HL-60/S4 treated with retinoic acid at 250 ng/mL for 4 days and 3 days (cell line): ENCODE results near the gene ZNF3.

Experiments
- in situ Hi-C: fragments of 300-500 bp; cut with MboI; formaldehyde crosslinking; loops from 2 replicates; pipeline ENCODE4 v1.7.0; 2022; ENCODE audit warnings: low sequenced_read_pairs

Gene ZNF3

GRCh38 chr7:100109521-100110163, 28.1 kb upstream of the ZNF3 start:
- in situ Hi-C loops: no loop called here

- in situ Hi-C loops: no loop called here
Observed at GRCh38 chr7:100107890-100108289, 26.4 kb upstream of the ZNF3 start.

GRCh38 chr7:100107125-100107737, 25.7 kb upstream of the ZNF3 start:
- in situ Hi-C loops: no loop called here

GRCh38 chr7:100106633-100107032, 25.1 kb upstream of the ZNF3 start:
- in situ Hi-C loops: no loop called here

- in situ Hi-C loops: no loop called here
Observed at GRCh38 chr7:100105534-100105933, 24.0 kb upstream of the ZNF3 start.

- in situ Hi-C loops: no loop called here
Observed at GRCh38 chr7:100102950-100103840, 21.7 kb upstream of the ZNF3 start.

GRCh38 chr7:100101016-100101862, 19.7 kb upstream of the ZNF3 start, which contains the start of the genes AP4M1 and MCM7:
Gene AP4M1, plus strand, starts transcription at chr7:100101643. Its CDS starts 72 bp downstream, at chr7:100101715.
Gene MCM7, minus strand, starts transcription at chr7:100101397. Its CDS starts 103 bp downstream, at chr7:100101294.
- in situ Hi-C loops: no loop called here

- in situ Hi-C loops: no loop called here
Observed at GRCh38 chr7:100100420-100101015, 19.0 kb upstream of the ZNF3 start.

GRCh38 chr7:100099452-100099851, 17.9 kb upstream of the ZNF3 start:
- in situ Hi-C loops: no loop called here

GRCh38 chr7:100098913-100099312, 17.4 kb upstream of the ZNF3 start:
- in situ Hi-C loops: no loop called here

- in situ Hi-C loops: no loop called here
Observed at GRCh38 chr7:100095704-100096103, 14.2 kb upstream of the ZNF3 start.

GRCh38 chr7:100095289-100095688, 13.8 kb upstream of the ZNF3 start:
- in situ Hi-C loops: no loop called here

- in situ Hi-C loops: no loop called here
Observed at GRCh38 chr7:100093925-100094486, 12.5 kb upstream of the ZNF3 start.

- in situ Hi-C loops: no loop called here
Observed at GRCh38 chr7:100093498-100093897, 12.0 kb upstream of the ZNF3 start.

- in situ Hi-C loops: no loop called here
Observed at GRCh38 chr7:100093054-100093453, 11.5 kb upstream of the ZNF3 start.

GRCh38 chr7:100091411-100092181, 10.1 kb upstream of the ZNF3 start:
- in situ Hi-C loops: no loop called here

- in situ Hi-C loops: no loop called here
Observed at GRCh38 chr7:100090527-100091410, 9.2 kb upstream of the ZNF3 start.

- in situ Hi-C loops: no loop called here
Observed at GRCh38 chr7:100089458-100090196, 8.1 kb upstream of the ZNF3 start.
